Glomerular endothelial cell (primary cell): Measurements from ENCODE around the gene MED20. TPM values are rescaled to one million over a fixed set of nuclear protein-coding genes. Genes with fewer than 3 reads are reported as not detected.
"Not testable (repeated sequence)": the region's sequence is repeated elsewhere in the genome, so short reads cannot be mapped to it uniquely, and the experiment has no call there.

Source experiments
- DNase-seq: peaks from one replicate; pipeline ENCODE4 v3.0.0-alpha.2; 2011; ENCODE audit warnings: low read depth, low spot score; ENCODE audit errors: extremely low read depth
- total RNA-seq: library from RNA; depleted of rRNA; stranded (reverse); fragments of >200 nt; gene quantifications from 2 replicates; pipeline ENCODE4 v1.2.3, GENCODE V29; 2015

MED20 gene, protein sequence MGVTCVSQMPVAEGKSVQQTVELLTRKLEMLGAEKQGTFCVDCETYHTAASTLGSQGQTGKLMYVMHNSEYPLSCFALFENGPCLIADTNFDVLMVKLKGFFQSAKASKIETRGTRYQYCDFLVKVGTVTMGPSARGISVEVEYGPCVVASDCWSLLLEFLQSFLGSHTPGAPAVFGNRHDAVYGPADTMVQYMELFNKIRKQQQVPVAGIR
- 22.0 and 22.6 TPM in 2 replicates for total RNA-seq

DNA sequence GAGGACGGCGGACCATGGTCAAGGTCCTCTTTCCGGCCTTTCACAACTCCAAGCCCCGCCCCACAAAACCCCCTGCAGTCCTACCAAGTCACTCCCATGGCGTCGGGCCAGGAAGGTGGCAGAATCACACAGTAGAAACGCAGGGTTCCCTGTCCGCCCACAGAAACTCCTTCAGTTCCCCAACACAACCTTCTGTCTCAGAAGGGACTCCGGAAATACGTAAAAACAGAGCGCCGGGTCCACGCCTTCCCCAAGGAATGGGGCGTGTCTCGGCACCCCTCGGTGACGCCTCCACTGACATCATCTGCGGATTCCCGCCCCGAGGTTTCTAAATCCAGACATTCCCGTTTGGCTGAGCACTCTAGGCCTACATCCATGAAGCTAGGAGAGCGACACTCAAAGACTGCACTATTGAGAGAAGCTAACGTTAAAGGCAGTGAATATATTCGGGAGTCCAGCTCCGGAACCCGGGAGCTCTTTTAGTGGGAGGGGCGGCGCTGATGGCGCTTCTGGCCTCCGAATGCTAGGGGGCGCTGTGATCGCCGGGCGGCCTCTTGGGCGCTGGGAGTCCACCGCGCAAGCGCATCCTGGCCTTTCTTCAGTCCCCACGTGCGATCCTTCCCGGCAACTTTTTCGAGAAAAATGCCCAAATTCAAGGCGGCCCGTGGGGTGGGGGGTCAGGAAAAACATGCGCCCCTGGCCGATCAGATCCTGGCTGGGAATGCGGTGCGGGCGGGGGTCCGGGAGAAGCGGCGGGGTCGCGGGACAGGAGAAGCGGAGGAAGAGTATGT is at the start of gene MED20, which contains the start of gene BYSL:
TSS of gene MED20 (minus strand) at position 219 of the 791 bp plus-strand sequence. CDS start at position 98, 121 bp downstream.
TSS of gene BYSL (plus strand) at position 579 of the 791 bp plus-strand sequence. CDS start at position 643, 64 bp downstream.
- DNase-seq, result peak; percentile 81

DNA sequence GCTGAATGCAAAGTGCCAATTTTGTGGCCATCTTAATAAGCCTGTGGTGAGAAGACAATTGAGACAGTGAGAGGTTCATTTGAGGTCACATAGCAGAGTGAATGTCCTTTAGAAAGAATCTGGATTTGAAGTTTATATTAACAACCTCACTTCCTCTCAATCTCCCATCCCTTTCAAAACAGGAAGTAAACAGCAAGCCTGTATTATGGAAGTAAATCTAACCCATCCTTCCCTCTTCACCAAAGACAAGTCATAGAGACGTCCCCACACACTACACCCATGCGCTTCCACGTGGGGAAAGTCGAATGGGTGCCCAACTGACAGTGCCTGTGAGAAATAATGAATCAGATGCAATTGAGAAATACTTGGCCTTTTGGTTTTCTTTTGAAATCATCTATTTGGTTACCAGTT is 49.5 kb upstream of the MED20 start:
- no peak for DNase-seq

DNA sequence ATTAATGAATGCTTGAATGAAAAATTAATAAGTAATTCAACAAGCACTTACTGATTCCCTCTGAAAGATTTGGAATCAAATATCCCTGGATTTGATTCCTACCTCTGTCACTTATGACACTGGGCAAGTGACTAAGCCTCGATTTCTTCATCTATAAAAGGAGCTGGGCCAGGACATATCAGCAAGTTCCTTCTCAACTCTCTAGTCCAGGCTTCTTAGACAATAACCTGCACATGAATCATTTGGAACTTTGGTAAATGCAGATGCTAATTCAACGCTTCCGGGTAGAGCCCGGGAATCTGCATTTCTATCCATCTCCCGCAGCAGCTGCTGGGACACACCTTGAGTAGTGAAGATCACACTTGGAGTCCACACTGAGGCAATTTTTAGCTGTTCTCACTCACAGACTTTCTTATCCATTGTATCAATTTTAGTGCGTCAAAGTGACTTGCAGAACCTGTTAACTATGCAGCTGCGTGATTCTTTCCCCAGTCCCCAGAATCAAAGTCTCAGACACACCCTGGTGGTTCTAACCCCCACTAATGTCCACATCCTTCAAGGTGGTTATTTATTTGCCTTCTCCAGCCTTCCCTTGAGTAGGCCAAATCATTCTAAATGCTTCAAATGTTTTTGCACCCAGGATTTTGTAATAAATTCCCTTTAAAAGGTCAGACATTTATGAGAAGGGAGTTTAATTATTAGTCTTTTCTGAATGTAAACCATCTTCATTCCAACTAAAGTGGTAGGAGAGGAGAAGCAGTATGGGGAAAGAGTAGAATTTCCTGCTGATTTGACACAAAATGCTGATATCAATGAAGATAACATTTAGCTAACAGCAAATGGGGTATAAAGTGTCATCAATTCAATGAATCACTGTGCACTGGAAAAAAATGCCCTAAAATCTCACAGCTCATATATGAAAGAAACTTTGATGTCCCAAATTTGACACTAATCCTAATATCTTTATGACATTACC is 46.7 kb upstream of the MED20 start:
- DNase-seq, result no peak

DNA sequence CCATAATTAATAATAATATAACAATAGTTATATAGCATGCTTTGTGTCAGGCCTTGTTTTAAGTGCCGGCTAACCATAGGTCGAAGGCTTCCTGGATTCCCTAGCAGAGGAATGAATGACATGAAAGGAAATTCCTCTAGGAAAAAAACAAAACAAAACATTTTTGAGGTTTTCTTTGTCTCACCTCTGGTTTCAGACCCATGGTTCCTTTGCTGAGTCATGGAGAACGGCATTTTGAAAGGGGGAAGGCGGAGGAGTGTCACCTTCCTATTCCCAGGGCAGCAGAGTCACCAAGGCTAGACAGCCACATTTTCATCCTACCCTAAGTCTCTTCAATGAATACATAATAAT is 46.0 kb upstream of the MED20 start:
- DNase-seq, result no peak

DNA sequence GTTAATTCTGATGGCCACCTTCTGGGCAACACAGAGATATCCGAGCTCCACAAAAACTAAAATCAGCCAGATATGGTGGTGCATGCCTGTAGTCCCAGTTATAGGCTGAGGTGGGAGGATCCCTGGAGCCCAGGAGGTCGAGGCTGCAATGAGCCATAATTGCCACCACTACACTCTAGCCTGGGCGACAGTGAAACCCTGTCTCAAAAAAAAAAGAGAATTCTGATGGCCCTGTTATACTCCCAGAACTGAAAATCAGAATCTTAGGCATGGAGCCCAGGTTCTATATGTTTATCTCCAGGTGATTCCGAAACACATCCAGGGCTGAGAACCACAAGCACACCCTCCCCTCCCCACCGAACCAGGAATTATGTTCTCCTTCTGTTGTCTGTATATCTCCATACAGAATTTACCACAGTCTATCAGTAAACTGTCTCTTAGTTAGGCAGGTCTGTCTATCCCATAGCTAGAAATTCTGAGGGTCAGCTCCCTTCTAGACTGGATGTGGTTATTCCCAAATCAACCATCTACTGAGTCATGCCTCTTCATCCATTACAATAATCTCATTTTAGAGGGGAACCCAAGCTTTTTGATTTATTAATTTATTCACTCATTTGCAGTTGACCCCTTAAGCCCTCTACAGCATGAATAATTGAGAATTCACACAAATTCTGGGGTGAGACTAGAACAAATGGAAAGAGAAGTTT is 45.4 kb upstream of the MED20 start:
- no peak for DNase-seq

DNA sequence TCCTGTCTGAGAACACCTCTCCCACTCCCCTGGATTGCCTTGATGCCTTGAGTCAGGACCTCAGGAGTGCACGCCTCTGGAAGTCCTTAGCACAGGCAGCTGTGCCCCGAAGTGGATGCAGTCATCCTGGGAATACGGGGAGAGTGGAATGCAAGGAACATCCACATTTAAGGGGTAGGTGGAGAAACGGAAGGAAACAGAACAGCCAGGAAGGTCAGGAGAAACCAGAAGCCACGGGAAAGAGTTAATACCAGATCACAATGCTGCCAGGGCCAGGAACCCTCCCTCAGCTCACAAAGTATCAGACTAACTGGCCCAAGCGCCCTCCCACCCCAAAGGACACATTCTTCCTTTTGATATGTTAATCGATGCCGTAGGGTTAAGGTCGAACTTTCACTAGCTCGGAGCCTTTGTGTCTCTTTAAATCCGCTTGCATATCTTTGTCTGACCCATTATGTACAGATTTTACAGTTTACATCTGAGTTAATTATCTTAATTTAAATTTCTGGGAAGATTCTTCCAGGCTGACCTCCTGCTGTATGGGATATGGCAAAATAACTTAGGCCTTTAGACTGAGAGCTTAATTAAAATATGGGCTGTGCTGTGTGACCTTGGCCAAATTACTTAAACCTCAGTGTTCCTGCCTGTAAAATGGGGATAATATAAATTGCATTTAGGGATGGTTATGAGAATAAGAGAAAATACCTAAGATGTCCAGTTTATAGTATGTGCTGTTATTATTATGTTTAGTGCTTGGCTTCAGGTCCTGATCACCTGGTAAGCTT is 44.7 kb upstream of the MED20 start:
- no peak for DNase-seq

DNA sequence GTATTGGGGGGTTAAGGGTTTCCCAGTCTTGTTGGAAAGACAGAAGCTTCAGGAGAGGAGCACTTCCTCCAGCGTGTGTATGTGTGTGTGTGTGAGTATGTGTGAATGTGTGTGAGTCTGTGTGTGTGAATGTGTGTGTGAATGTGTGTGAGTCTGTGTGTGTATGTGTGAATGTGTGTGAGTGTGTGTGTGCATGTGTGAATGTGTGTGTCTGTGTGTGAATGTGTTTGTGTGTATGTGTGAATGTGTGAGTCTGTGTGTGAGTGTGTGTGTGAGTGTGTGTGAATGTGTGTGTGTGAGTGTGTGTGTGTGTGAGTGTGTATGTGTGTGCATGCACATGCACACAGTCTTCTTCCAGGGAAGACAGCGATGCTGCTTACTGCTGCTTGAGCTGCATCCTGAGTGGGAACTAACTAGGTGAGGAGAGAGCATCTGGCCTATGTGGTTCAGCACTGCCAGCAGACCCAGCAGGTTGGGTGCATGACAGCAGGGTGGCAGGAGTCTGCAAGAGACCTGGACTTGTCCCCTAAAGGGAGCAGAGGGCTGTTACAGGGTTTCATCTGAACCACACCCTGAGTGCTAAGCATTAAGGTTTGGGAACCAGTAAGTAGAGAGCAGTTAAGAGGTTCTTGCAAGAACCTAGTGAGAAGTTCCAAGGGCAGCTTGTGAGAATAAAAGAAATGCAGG is 43.4 kb upstream of the MED20 start:
- no peak for DNase-seq

DNA sequence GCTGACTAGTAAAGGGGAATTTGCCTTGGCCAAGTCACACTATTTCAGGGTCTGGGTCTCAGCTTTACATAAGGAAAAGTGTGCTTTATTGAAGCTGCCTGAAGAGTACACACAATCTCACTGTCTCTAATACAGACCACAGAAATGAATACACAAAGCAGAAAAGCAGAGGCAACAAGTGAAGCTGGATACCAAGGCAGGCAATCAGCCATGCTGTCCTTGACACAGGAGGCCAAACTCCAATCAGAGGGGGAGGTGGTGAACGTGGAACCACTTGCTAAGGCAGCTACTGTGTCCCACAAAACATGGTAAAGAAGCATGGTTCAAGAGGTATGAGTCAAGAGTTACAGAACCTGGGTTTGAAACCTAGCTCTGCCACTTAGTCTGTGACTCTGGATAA is 42.4 kb upstream of the MED20 start:
- DNase-seq, result no peak

DNA sequence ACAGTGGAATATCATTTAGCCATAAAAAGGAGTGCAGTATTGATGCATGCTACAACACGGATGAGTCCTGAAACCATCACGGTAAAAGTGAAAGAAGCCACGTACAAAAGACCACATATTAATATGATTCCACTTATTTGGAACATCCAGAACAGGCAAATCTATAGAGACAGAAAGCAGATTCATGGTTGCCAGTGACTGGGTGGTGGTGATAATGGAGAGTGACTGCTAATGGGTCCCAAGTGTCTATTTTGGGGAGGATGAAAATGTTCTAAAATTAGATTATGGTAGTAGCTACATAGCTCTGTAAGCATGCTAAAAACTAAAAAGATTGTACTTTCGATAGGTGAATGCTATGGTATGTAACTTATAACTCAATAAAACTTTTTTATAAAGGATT is 39.1 kb upstream of the MED20 start:
- DNase-seq, result no peak

DNA sequence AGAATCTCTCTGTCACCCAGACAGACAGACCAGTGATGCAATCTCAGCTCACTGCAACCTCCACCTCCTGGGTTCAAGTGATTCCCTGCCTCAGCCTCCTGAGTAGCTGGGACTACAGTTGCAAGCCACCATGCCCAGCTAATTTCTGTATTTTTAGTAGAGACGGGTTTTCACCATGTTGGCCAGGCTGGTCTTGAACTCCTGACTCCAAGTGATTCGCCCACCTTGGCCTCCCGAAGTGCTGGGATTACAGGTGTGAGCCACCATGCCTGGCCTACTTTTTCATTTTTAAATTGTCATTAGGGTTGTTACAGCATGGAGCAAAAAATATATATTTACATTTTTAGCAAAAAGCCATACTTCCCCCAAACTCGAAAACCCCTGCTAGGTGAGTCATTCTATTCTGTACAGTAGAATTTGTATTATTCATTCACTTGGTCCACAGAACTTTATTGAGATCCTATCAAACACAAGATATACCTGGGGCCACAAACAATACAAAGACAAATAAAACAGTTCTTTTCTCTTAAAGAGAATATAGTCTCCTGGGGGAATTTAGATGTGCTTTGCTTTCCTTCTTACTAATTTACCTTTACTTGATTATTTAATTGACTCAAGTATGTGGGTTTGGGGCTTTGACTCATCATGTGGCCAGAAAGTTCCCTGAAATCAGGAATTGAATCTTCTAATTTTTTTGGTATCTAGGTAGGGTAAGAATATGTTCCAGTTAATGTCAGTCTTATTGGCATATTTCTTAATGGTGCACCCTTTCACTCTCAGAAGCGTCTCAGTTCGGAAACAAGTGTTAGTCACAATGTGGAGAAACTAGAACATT is 37.3 kb upstream of the MED20 start:
- no peak for DNase-seq

DNA sequence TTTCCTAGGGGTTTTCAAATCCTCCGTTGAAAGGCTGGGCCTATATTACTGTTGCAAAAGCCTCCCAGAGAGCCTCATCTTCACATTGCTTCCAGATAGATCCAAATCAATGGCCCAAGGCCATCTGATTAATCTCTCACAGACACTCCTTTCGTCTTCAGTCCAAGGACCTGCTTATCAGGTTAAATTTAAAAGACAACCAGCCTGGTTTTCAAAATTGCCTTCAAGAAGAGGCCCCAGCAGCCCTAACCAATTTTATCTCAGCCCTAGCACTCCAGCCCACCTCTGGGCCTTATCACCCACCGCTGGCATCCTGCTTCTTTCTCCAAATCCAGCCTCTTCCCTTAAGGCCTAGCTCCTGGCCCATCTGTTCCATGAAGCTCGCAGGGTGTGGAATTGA is 36.2 kb upstream of the MED20 start:
- no peak for DNase-seq

DNA sequence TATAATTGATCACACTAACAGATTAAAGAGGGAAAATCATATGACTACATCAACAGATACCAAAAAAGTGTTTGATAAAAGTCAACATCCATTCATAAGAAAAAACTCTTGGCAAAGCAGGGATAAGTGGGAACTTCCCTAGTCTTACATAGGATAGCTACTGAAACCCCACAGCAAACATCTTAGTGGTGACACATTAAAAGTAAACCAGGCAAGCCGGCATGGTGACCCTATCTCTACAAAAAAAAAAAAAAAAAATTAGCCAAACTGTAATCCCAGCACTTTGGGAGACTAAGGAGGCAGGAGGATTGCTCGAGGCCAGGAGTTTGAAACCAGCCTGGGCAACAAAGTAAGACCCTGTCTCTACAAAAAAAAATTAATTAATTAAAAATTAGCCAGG is 34.5 kb upstream of the MED20 start:
- DNase-seq, result no peak

DNA sequence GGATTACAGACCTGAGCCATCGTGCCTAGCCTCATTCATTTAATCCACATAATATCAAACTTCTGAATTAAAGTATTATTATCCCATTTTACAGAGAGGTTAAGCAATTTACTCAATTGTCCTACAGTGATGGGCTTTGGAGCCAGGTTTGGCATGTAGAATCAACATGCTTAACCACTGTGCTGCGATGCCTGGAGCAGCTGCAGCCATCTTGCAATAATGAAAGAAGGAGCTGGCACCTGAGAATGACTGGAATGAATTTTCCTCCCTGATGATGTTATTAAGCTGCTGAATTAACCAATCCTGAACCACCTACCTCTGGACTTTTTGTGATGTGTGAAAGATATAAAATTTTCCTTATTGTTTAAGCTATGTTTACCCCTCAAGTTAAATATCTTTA is 33.7 kb upstream of the MED20 start:
- DNase-seq, result no peak

DNA sequence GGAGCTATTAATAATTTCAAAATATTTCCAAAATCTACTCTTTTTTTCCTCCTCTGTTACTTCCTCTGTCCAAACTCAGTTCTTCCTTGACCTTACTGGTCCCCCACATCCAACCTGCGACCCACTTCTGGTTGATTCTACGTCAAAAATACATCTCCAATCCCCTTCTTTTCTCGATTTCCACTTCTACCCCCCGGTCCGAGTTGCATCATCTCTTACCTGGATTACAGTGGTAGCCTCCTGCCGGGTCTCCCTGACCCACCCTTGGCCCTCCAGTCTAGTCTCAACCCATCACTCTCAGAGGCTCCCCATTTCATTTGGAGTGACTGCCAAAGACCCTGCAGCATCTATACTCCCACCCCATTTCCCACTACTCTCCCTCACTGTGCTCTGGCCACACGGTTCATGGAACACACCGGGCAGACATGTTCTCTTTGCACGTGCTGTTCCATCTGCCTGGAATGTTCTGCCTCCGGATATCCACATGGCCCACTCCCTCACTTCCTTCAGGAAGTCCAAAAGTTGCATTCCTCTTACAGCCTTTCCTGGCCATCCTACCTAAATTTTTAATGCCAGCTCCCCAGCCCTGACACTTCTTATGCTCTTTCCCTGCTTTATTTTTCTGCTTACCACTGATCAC is 26.8 kb upstream of the MED20 start:
- DNase-seq, result no peak

DNA sequence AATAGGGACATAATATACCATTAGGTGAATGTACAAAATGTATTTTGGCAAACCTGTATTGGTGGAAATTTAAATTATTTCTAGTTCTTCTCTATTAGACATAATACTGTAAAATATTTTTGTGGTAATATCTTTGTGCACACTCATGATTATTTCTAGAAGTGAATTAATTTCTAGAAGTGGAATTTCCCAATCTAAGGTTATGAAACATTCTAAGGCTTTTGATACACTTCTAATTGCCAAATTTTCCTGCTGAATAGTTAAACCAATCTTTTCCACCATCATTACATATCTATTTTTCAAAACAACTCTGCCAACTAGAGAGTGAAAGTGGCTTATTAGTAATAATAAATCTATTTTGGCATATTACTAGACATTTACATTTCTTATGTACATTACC is 22.5 kb upstream of the MED20 start:
- no peak for DNase-seq

DNA sequence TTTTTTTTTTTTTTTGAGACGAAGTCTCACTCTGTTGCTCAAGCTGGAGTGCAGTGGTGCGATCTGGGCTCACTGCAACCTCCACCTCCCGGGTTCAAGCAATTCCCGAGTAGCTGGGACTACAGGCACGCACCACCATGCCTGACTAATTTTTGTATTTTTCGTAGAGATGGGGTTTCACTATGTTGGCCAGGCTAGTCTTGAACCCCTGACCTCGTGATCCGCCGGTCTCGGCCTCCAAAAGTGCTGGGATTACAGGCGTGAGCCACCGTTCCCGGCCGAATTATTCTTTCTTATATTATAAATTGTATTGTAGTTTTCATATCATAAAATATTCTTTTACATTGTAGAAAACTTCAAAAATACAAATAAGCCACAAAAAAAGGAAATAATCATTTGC is 21.9 kb upstream of the MED20 start:
- DNase-seq, result not testable (repeated sequence)

DNA sequence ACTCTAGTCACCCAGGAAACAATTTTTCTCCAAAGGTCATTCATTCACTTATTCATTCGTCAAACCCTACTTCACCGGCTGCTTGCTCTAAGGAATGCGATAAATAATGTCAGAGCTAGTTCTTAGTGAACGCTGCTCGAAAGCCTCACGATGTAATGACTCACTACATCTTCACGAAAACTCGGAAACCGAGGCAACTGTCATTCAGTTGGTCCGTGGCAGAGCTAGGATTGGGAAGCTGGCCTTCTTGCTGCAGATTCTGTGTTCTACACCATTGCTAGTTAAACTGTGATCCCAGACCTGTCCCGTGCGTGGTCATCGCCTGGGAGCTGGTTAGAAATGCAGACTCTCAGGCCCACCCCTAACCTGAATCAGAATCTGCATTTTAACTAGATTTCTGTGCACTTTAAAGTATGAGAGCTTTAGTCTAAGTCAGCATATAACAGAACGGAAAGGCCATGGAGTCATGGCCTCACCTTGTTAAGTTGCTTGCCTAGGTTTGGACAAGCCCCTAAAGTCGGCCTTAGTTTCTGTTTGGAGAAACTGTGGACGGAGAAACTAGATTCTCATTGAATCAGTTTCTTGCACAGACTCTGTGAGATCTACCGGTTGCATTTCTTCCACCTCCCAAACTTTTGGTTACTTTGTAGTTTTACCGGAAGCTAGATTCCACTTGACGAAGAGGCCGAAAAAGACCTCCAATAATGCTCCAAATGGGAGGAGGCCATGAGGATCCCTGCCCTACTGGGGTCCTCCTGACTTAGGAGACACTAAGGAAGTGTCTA is 21.3 kb upstream of the MED20 start:
- no peak for DNase-seq
